AML-193 (cell line): ENCODE results near the gene ANKRD18A.
"Not testable (repeated sequence)": the region's sequence is repeated elsewhere in the genome, so short reads cannot be mapped to it uniquely, and the experiment has no call there.

Source experiments
- DNase-seq, 2 experiments: peaks; one replicate each; lab custom pipeline; 2025; lab: John Stamatoyannopoulos, UW

ANKRD18A gene

DNA sequence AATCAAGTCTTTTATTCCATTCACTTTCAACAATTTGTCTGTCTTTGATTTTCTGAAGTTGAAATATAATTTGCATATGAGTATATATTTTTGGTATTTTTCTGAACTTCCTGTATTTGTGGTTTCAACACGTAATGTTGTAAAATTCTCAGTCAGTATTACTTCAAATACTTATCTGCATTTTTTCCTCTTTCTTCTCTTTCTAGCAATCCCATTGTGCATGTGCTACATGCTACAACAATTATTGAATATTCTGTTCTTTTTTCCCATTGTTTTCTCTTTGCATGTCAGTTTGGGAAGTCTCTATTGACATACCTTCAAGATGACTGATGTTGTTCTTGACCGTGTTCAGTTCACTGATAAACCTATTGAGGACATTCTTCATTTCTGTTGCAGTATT, 5.6 kb upstream of the ANKRD18A start:
- DNase-seq: no peak

DNA sequence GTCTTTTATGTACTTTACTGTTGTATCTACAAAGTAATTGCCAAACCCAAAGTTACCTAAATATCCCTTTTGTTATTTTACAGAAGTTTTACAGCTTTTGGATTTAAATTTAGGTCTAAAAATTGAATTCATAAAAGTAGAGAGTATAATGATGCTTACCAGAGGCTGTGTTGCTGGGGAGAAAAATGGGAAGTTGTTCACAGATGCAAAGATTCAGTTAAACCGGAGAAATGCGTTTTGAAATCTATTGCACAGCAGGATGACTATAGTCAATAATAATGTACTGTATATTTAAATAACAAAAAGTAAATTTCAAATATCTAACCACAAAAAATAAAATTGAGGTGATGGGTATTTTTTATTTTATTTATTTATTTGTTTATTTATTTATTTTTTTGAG, 2.6 kb upstream of the ANKRD18A start:
- no peak for DNase-seq

DNA sequence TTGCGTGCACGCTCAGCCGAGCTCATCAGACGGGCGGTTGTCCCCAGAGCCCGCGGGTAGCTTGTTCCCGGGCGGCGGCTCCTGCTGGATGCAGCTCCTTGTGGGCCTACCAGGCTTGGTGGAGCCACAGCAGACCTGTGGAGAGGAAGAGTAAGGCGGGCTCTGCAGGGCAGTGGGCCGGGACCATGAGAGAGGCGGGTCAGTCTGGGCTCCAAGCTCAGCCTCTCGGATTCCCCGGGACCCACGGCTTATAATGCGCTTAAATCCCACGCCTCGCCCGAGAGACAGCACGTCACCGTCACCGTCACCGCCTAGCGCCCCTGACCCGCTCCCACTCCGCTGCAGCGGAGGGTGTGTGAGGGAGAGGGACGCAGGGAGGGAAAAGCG, 1.9 kb upstream of the ANKRD18A start:
- DNase-seq: no peak

DNA sequence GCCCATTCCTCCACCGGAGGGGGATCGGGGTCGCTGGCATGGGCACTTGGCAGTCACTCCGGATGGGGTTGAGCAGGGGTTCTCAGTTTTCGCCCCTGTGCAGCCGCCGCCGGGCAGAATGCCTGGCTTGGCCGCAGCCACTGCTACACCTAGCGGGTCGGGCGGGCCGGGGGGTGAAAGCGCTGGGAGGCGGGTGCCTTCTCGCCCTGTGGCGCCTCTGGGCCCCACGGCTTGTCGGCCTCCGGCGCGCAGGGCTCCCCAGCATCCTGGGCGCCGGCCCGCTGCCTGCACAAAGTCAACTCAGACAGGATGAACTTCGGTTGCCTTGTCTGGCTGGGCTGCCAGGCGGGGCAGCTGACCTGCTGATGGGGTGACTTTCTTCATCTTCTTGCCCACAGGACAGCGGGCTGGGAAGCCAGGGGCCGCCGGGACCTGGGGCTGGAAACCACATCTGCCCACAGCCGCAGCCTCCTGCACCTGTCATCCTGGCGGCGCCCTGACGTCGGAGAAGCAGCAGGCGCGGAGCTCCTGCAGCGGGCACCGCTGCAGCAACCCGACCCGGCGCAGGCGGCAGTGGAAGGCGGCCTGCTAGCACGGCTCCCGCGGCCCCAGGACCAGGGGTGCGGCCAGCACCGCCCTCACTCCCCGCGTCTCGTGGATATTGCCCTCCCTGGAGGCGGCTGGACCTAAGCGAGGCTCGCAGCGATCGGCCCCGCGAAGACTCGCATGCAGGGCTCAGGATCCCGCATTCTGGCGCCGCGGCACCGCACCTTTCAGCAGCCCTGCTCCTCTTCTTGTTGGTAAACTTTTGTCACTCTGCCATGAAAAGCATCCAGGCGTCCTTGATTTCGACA, 1.3 kb upstream of the ANKRD18A start:
- DNase-seq: no peak

DNA sequence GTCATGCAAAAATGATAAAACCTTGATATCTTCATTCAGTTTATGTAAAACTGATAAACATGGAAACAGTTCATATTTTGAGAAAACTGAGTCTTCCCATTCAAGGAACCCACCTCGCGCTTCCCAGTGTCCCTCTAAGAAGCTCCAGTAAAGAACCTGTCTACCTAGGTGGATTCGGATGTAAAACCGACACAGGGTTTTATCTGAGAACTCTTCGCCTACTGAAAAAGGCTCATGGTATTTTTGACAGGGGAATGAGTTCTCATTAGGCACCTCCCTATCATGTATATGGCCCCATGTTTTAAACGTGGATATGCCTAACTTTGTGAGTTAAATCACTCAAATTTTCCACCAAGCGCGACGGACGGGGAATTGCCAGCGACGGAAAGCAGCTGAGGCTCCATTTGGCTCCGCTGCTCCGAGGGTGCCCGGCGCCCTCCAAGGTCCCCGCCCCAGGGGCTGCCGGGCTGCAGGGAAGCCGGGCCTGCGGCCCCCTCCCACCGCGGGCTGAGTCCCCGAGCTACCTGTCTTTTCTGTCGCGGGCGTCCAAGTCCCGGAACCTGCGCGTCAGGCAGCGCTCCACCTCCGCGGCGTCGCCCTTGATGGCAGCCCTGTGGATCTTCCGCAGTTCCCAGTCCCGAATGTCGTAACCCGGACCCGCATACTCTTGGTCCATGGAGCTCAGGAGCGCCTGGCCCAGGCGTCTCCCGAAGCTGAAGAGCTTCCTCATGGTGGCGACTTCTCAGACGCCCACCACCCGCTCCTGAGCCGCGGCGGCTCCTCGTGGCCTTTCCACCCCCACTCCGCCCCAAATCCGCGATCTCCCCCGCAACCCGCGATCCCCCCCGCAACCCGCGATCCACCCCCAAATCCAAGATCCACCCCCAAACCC, 594 bp downstream of the ANKRD18A start:
- DNase-seq: no peak

DNA sequence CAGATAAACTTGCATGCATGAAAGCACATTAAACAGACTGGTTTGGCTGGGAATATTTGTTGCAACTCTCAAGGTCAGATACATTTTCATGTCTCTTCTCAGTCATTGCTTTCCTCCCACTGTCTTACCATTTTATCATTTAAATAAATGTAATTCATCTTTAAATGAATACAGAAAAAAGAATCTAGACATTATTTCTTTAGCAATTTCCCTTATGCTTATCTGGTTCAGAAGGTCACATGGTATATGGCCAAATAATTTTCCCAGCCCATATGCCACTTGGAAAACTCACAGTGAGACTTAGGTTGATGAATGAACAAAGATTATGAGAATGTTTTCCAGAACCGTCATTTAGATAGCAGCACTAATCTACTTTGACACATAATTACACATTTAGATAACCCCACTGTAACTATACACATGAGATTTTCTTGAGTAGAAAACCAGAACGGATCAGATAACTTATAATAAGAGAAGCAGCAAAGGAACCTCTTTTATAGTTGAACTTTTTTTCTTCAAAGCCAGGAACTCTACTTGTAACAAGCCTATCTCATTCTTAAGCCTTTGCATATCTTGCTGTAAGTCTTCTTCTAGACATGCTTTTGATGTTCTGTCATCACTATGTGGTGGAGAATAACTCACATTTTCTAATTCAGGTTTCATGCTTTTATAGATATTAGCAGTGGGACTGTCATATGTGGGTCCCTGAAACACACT, 22.2 kb downstream of the ANKRD18A start:
- not testable (repeated sequence) for DNase-seq

DNA sequence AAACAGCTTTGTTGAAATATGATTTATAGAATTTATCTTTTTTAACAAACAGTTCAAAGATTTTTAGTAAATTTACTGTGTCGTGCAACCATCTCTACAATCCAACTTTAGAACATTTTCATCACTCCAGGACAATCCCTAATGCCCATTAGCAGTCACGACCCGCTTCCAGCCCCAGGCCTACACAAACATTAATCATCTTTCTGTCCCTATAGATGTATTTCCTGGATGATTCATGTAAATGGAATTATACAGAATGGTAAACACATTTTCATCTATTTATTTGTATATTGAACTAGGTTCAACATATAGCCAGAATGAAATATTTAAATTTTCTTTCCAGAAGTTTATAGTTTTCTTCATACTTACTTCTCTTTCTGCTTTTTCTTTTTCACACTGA, 25.3 kb downstream of the ANKRD18A start:
- DNase-seq: not testable (repeated sequence)

DNA sequence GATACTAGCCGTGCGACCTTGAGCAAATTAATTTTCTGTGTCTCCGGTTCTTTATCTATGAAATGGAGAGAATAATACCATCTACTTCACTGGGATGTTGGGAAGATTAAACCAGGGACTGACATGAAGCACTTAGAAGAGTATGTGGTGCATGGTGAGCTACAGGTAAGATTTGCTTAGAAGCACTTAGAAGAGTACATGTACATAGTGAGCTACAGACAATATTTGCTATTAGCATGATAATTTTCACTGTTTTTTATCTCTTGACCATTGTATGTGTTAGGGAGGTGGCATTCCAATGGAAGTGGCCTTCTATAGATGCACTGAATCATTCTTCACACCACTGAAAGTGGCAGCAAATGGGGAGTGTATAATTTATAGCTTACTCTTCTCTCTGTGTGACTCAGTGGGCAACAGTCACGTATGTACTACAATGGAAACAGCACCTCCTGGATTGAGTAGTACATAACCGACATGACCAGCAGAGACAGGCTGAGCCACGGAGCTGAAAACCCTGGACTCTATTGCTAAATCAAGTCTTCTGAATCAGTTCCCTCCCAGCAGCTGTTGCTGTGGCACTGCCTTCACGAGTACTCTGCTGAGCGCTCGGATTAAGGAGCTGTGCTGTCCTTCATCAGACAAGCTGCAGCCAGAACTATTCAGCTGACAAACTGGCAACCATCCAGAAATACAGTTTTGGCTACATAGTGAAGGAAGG, 28.9 kb downstream of the ANKRD18A start:
- not testable (repeated sequence) for DNase-seq

DNA sequence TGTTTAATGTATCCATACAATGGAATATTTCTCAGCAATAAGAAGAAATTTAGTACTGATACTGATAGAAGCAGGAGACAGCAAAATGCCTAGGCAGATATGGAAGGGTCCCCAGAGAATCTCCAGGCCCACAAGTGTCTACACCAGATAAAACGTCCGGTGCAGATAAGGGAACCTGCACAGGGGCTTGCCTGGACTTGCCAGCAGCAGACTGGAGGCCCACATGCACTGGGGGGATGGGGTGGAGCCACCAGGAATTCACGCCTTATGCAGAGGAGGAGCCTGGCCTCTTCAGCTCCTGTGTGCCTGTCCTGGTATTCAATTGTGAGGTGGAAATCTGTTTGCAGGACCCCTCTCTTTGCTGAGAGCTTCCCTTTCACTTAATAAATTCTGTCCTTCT, 36.6 kb downstream of the ANKRD18A start:
- not testable (repeated sequence) for DNase-seq

DNA sequence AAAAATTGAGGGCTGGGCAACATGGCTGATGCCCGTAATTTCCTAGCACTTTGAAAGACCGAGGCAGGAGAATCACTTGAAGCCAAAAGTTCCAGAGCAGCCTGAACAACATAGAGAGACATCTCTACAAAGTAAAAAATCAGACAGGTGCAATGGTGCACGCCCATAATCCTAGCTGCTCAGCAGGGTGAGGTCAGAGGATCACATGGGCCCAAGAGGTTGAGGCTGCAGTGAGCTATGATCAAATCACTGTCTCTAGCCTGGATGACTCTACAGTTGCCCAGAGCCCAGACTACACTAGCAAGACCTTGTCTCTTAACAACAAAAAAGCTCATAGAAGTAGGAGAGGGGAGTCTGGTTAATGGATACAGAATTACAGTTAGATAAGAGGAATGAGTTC, 40.3 kb downstream of the ANKRD18A start:
- DNase-seq: not testable (repeated sequence)

DNA sequence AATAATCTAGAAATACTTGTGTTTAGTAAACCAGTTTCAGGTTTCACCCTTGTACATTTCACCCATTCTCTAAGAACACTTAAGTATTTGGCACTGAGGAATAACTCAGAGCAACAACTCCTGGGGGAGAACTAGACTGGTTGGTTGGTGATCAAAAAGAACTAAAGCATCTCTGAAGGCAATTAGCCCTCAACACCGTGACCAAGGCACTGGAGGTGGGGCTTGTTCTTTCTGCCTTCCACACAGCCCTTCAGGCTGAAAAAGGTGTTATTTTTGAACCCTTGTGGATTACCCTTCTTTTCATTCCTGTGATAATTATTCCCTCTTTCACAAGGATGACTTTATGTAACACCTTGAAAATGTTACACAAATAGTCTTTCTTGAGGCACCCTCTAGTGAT, 44.2 kb downstream of the ANKRD18A start:
- not testable (repeated sequence) for DNase-seq

DNA sequence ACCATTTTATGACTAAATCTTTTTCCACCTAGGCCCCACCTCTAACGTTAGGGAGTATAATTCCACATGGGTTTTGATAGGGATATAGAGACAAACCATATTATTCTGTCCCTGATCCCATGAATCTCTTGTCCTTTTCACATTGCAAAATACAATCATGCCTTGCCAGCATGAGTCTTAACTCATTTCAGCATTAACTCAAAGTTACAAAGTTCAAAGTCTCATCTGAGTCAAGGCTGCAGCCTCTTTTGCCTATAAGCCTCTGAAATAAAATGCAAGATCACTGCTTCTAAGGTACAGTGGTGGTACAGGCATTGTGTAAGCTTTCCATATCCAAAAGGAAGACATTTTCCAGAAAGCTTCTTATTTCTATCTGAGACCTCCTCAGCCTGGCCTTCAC, 54.3 kb downstream of the ANKRD18A start:
- DNase-seq: not testable (repeated sequence)

DNA sequence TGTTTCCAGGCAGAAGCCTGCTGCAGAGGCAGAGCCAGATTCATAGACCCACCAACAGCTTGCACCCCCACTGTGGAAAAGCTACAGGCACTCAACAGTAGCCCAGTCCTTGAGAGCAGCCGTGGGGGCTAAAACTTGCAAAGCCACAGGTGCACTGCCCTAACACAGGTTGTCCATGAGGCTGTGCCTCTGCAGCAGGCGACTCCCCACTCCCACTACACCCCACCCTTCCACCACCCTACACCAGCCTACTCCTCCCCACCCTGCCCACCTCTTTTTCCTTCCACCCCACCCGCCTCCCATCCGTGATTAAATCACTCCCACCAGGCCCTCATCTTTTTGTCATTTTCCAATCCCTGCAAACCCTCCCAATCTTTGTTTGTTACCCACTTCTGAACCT, 55.2 kb downstream of the ANKRD18A start:
- DNase-seq: not testable (repeated sequence)

DNA sequence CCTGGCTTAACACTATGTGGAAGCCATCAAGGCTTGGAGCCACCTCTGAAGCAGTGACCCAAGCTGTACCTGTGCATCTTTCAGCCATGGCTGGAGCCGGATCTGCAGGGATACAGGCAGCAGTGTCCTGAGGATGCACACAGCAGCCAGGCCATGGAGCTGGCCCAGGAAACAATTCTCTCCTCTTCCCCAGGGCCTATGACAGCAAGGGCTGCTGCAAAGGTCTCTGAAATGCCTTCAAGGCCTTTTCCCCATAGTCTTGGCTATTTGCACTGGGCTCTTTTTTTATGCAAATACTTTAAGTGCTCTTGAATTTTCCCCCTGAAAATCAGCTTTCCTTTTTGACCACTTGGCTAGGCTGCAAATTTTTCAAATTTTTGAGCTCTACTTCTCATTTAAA, 56.5 kb downstream of the ANKRD18A start:
- not testable (repeated sequence) for DNase-seq

DNA sequence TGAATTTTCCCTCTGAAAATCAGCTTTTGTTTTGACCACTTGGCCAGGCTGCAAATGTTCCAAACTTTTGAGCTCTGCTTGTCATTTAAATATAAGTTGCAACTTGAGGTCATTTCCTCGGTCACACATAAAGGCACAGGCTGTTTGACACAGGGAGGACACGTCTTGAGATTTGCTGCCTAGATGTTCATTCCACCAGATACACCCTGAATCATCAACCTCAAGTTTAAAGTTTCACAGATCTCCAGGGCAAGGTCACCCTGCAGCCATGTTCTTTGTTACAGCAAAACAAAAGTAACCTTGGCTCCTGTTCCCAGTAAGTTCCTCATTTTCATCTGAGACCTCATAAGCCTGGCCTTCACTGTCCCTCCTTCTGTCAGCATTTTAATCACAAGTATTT, 59.3 kb downstream of the ANKRD18A start:
- not testable (repeated sequence) for DNase-seq

DNA sequence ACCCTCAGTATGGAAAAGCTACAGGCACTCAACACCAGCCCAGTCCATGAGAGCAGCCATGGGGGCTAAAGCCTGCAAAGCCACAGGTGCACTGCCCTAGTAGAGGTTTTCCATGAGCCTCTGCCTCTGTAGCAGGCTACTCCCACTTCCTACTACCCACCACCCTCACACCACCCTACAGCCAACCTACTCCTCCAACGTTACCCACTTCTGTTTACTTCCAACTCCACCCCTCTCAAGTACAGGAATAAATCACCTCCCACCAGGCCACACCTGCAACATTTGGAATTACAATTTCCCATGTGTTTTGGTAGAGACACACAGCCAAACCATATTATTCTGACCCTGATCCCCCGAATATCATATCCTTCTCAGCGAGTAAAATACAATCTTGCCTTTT, 61.2 kb downstream of the ANKRD18A start:
- DNase-seq: not testable (repeated sequence)

DNA sequence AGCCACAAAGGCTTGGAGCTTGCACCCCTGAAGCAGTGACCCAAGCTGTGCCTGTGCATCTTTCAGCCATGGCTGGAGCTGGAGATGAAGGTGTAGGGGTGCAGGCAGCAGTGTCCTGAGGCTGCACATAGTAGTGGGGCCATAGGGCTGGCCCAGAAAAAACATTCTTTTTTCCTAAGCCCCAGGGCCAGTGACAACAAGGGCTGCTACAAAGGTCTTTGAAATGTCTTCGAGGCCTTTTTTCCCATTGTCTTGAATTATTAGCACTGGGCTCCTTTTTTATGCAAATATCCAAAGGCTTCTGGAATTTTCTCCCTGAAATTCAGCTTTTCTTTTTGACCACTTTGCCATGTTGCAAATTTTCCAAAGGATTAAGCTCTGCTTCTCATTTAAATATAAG, 62.6 kb downstream of the ANKRD18A start:
- DNase-seq: not testable (repeated sequence)

DNA sequence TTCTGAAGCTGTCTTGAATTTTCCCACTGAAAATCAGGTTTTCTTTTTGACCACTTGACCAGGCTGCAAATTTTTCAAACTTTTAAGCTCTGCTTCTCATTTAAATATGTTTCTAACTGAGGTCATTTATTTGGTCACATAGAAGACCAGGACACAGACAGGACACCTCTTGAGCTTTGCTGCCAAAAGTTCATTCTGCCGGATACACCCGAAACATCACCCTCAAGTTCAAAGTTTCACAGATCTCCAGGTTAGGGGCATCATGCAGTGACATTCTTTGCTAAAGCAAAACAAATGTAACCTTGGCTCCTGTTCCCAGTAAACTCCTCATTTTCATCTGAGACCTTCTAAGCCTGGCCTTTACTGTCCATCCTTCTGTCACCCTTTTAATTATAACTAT, 65.4 kb downstream of the ANKRD18A start:
- DNase-seq: not testable (repeated sequence)

DNA sequence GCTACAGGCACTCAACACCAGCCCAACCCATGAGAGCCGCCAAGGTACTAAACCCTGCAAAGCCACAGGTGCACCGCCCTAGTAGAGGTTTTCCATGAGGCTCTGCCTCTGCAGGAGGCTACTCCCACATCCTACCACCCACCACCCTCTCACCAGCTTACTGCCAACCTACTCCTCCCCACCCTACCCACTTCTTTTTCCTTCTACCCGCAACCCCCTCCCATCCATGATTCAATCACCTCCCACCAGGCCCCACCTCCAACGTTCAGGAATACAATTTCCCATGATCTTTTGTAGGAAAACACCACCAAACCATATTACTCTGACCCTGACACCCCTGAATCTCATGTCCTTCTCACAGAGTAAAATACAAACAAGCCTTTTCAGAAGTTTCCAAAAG, 67.4 kb downstream of the ANKRD18A start:
- not testable (repeated sequence) for DNase-seq

DNA sequence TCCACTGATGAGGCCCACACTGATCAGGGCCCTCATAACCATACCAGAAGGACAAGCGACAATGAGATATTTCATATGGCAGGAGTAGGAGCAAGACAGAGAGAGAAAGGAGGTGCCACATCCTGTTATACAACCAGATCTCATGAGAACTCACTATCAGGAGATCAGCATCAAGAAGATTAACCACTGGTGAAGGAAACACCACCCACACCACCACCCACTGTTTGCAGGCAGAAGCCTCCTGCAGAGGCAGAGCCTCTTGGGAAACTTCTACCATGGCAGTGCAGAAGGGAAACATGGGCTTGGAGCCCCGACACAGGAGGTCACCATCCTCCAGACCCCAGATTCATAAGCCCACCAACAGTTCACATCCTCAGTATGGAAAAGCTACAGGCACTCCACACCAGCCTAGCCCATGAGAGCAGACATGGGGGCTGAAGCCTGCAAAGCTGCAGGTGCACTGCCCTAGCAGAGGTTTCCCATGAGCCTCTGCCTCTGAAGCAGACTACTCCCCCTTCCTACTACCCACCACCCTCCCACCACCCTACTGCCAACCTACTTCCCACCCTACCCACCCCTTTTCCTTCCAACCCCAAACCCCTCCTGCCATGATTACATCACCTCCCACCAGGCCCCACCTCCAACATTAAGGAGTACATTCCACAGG, 73.8 kb downstream of the ANKRD18A start:
- DNase-seq: not testable (repeated sequence)

DNA sequence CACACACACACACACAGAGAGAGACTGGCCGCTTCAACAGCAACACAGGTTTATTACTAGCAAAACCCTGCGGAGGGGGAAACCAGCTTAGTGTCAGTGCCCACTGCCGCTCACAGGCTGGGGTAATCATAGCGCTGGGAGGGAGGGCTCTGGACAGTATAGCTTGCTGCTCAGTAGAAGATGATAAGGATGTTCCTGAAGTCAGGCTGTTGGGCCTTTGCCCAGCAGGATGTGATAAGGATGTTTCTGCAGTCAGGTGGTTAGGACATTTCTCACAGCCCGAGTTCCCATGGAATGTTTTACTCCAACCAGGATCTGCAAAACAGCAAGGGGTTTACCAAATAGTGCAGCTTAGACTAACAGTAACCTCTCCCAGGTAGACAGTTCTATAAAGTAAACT, 79.9 kb downstream of the ANKRD18A start:
- DNase-seq: not testable (repeated sequence)
